ENCODE results near the gene RYR1.

DNA sequence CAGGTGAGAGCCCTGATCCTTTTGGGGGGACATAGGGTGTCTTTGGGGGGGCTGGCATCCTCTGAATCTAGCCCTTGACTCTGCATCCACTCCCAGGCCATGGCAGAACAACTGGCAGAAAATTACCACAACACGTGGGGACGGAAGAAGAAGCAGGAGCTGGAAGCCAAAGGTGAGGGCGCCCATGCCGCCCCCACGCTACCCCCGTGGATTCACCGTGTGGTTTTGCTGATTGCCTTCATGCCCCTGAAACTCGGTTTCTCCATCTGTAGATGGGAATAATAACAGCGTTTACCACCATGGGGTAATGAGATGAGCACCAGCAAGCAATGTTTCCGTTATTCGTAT, 72.9 kb downstream of the RYR1 start:
- TF ChIP-seq, protein P1, sequence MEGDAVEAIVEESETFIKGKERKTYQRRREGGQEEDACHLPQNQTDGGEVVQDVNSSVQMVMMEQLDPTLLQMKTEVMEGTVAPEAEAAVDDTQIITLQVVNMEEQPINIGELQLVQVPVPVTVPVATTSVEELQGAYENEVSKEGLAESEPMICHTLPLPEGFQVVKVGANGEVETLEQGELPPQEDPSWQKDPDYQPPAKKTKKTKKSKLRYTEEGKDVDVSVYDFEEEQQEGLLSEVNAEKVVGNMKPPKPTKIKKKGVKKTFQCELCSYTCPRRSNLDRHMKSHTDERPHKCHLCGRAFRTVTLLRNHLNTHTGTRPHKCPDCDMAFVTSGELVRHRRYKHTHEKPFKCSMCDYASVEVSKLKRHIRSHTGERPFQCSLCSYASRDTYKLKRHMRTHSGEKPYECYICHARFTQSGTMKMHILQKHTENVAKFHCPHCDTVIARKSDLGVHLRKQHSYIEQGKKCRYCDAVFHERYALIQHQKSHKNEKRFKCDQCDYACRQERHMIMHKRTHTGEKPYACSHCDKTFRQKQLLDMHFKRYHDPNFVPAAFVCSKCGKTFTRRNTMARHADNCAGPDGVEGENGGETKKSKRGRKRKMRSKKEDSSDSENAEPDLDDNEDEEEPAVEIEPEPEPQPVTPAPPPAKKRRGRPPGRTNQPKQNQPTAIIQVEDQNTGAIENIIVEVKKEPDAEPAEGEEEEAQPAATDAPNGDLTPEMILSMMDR (IDR thresholded peaks at IDR 0.05; ENCODE audit: low read length), result no peak
- TF ChIP-seq EZH2 (optimal IDR thresholded peaks at IDR 0.05; ENCODE audit: low read depth, low read length) (no peak), EZH2phosphoT487 (IDR thresholded peaks at IDR 0.05; ENCODE audit: low read length) (no peak)

Data from MM.1S (cell line).